WTC11 (cell line): ENCODE data around the gene HTR4. TPM values are rescaled to one million over a fixed set of nuclear protein-coding genes. Genes with fewer than 3 reads are reported as not detected.

Experiments
- ATAC-seq: fragments of 200-7000 bp; cut with Tn5 transposase; 2 replicates; pipeline ENCODE4 v1.10.0; 2021; ENCODE audit warnings: mild to moderate bottlenecking, moderate library complexity
- CTCF ChIA-PET: fragments of 300-600 bp; sonication (Branson Sonifier 250); formaldehyde crosslinking; loops from one replicate; lab custom pipeline; 2021; ENCODE audit warnings: antibody characterized with exemption; lab: Charles Lee
- POLR2A ChIA-PET: fragments of 350-600 bp; sonication (Branson Sonifier 250); formaldehyde crosslinking; loops from one replicate; lab custom pipeline; 2021; ENCODE audit warnings: antibody characterized with exemption; lab: Charles Lee
- DNase-seq: peaks from one replicate; pipeline ENCODE4 v3.0.0; 2021; ENCODE audit warnings: low spot score
- H3K27ac Mint-ChIP-seq: 2 replicates; pipeline ENCODE4 v1.8.0; 2021; ENCODE audit warnings: mixed read lengths
- H3K27me3 Mint-ChIP-seq: 2 replicates; pipeline ENCODE4 v1.8.0; 2021; ENCODE audit warnings: low read depth, mild to moderate bottlenecking, moderate library complexity, mixed read lengths
- H3K36me3 Mint-ChIP-seq: 2 replicates; pipeline ENCODE4 v1.8.0; 2021; ENCODE audit warnings: mixed read lengths
- H3K4me1 Mint-ChIP-seq: 2 replicates; pipeline ENCODE4 v1.8.0; 2022; ENCODE audit warnings: mixed read lengths
- H3K4me3 Mint-ChIP-seq: 2 replicates; pipeline ENCODE4 v1.8.0; 2021; ENCODE audit warnings: mild to moderate bottlenecking, moderate library complexity, mixed read lengths
- H3K9me3 Mint-ChIP-seq: 2 replicates; pipeline ENCODE4 v1.8.0; 2021; ENCODE audit warnings: mixed read lengths
- CREB1 ChIP-seq: sonication (generic); formaldehyde crosslinking; IDR thresholded peaks from 2 replicates; pipeline ENCODE4 v1.8.0; 2023; ENCODE audit warnings: mild to moderate bottlenecking, missing genetic modification reagents
- CREM ChIP-seq: sonication (generic); formaldehyde crosslinking; IDR thresholded peaks from 2 replicates; pipeline ENCODE4 v1.8.1; 2022; ENCODE audit warnings: mild to moderate bottlenecking, missing genetic modification reagents, moderate library complexity
- IRF2 ChIP-seq: sonication (generic); formaldehyde crosslinking; IDR thresholded peaks from 2 replicates; pipeline ENCODE4 v1.8.0; 2022; ENCODE audit warnings: low read depth, missing genetic modification reagents, borderline replicate concordance
- NFATC4 ChIP-seq: fragments of 250-450 bp; sonication (Bioruptor Pico); IDR thresholded peaks from 2 replicates; pipeline ENCODE4 v1.9.0; 2021; ENCODE audit warnings: mild to moderate bottlenecking
- OVOL2 ChIP-seq: fragments of 250-450 bp; sonication (Bioruptor Pico); IDR thresholded peaks from 2 replicates; pipeline ENCODE4 v1.9.0; 2021; ENCODE audit warnings: mild to moderate bottlenecking, borderline replicate concordance
- SP1 ChIP-seq: sonication (generic); formaldehyde crosslinking; conservative IDR thresholded peaks from 2 replicates; pipeline ENCODE4 v1.8.1; 2022; ENCODE audit warnings: missing genetic modification reagents
- ZNF219 ChIP-seq: sonication (generic); formaldehyde crosslinking; IDR thresholded peaks from 2 replicates; pipeline ENCODE4 v1.8.0; 2023; ENCODE audit warnings: missing genetic modification reagents, mild to moderate bottlenecking, borderline replicate concordance
- total RNA-seq: library from RNA; stranded (reverse); gene quantifications from 3 replicates; pipeline ENCODE4 v1.2.3, GENCODE V29; 2021
- TF ChIP-seq, protein P1 (sequence below): sonication (generic); formaldehyde crosslinking; IDR thresholded peaks from 2 replicates; pipeline ENCODE4 v1.8.0; 2022; ENCODE audit warnings: mild to moderate bottlenecking, missing genetic modification reagents
- TF ChIP-seq, protein P2 (sequence below): fragments of 250-450 bp; sonication (Bioruptor Pico); IDR thresholded peaks from 2 replicates; pipeline ENCODE4 v1.8.0; 2021; ENCODE audit warnings: mild to moderate bottlenecking
- TF ChIP-seq, protein P3 (sequence below): sonication (generic); formaldehyde crosslinking; conservative IDR thresholded peaks from 2 replicates; pipeline ENCODE4 v1.8.1; 2023; ENCODE audit warnings: mild to moderate bottlenecking, low read depth, missing genetic modification reagents, moderate library complexity
- TF ChIP-seq, protein P4 (sequence below): sonication (generic); formaldehyde crosslinking; IDR thresholded peaks from 2 replicates; pipeline ENCODE4 v1.8.1; 2022; ENCODE audit warnings: low read depth, missing genetic modification reagents, borderline replicate concordance
- TF ChIP-seq, protein P5 (sequence below): sonication (generic); formaldehyde crosslinking; IDR thresholded peaks from 2 replicates; pipeline ENCODE4 v1.8.1; 2023; ENCODE audit warnings: mild to moderate bottlenecking, missing genetic modification reagents
- TF ChIP-seq, protein P6 (sequence below): sonication (generic); formaldehyde crosslinking; IDR thresholded peaks from 2 replicates; pipeline ENCODE4 v1.8.0; 2022; ENCODE audit warnings: mild to moderate bottlenecking, missing genetic modification reagents
- TF ChIP-seq, protein P7 (sequence below): fragments of 250-450 bp; sonication (Bioruptor Pico); IDR thresholded peaks from 2 replicates; pipeline ENCODE4 v1.9.0; 2021; ENCODE audit warnings: mild to moderate bottlenecking, borderline replicate concordance
- TF ChIP-seq, protein P8 (sequence below): sonication (generic); formaldehyde crosslinking; IDR thresholded peaks from 2 replicates; pipeline ENCODE4 v1.8.1; 2023; ENCODE audit warnings: mild to moderate bottlenecking, missing genetic modification reagents, borderline replicate concordance
- TF ChIP-seq, protein P9 (sequence below): sonication (generic); formaldehyde crosslinking; IDR thresholded peaks from 2 replicates; pipeline ENCODE4 v1.8.0; 2022; ENCODE audit warnings: mild to moderate bottlenecking, missing genetic modification reagents

The HTR4 gene
- total RNA-seq, 1 experiment from 2014 or later: not detected

DNA sequence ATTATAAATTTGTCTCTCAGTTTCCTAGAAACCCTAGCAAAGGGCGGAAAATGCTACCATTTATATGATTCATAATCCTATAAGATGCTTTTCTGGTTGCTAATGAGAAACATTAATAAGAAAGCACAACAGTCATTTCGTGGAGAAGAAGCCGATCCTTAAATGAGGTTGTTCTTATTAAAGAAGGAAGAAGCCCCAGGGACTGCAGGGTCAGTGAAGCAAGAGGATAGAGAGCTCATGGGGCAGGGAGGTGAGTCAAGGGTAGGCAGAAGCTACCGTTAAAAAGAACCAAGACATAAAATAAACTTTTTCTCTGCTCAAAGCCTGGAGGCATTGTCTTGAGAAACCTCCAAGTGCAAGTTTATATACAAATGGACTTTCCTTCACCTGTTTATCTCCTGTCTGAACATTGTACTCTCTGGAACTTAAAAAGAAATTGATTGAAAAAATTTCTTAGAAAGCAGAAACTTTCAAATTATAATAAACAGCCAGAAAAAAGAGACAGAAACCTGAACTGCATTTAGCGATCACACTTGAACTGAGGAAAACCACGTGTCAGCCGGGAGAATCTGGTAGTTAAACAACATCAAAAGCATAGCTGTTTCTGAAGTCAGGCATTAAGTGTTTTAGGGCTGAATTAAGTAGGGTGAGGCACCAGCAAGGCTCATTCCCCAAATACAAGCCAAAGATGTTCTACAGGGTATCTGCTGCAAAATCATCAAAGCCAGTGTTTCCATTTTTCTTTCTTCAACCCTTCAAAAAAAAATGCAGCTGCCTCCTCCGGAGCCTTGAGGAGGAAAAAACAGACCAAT, 21.9 kb downstream of the HTR4 start (continued):
- TF ChIP-seq, protein P1, sequence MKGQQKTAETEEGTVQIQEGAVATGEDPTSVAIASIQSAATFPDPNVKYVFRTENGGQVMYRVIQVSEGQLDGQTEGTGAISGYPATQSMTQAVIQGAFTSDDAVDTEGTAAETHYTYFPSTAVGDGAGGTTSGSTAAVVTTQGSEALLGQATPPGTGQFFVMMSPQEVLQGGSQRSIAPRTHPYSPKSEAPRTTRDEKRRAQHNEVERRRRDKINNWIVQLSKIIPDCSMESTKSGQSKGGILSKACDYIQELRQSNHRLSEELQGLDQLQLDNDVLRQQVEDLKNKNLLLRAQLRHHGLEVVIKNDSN (CRISPR knock-in tag): no peak

DNA sequence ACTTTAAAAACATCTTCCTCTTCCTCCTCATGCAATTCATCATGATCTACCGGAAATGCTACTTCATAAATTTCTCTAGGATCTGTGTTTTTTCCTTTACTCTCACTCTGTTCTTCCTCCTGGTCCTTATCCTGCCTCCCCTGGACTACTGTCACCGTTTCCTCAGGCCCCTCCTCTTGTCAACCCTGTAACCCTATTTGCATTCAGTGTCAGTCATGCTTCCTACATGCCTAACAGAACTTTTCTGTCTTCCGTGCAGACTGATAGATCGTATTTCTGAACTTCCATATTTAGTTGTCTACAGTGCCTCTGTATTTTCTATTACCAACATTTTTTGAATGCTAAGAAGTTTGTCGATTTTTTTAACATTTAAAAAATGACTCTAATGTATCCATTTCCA, 27.3 kb downstream of the HTR4 start:
- POLR2A ChIA-PET: no interaction called here
- no peaks in the 10 kb centered on the region for H3K36me3 Mint-ChIP-seq
- CTCF ChIA-PET: no interaction called here
- TF ChIP-seq, protein P2, sequence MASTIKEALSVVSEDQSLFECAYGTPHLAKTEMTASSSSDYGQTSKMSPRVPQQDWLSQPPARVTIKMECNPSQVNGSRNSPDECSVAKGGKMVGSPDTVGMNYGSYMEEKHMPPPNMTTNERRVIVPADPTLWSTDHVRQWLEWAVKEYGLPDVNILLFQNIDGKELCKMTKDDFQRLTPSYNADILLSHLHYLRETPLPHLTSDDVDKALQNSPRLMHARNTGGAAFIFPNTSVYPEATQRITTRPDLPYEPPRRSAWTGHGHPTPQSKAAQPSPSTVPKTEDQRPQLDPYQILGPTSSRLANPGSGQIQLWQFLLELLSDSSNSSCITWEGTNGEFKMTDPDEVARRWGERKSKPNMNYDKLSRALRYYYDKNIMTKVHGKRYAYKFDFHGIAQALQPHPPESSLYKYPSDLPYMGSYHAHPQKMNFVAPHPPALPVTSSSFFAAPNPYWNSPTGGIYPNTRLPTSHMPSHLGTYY (CRISPR knock-in tag): no peak
- TF ChIP-seq, protein P3, sequence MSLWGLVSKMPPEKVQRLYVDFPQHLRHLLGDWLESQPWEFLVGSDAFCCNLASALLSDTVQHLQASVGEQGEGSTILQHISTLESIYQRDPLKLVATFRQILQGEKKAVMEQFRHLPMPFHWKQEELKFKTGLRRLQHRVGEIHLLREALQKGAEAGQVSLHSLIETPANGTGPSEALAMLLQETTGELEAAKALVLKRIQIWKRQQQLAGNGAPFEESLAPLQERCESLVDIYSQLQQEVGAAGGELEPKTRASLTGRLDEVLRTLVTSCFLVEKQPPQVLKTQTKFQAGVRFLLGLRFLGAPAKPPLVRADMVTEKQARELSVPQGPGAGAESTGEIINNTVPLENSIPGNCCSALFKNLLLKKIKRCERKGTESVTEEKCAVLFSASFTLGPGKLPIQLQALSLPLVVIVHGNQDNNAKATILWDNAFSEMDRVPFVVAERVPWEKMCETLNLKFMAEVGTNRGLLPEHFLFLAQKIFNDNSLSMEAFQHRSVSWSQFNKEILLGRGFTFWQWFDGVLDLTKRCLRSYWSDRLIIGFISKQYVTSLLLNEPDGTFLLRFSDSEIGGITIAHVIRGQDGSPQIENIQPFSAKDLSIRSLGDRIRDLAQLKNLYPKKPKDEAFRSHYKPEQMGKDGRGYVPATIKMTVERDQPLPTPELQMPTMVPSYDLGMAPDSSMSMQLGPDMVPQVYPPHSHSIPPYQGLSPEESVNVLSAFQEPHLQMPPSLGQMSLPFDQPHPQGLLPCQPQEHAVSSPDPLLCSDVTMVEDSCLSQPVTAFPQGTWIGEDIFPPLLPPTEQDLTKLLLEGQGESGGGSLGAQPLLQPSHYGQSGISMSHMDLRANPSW: no peak
- TF ChIP-seq, protein P4, sequence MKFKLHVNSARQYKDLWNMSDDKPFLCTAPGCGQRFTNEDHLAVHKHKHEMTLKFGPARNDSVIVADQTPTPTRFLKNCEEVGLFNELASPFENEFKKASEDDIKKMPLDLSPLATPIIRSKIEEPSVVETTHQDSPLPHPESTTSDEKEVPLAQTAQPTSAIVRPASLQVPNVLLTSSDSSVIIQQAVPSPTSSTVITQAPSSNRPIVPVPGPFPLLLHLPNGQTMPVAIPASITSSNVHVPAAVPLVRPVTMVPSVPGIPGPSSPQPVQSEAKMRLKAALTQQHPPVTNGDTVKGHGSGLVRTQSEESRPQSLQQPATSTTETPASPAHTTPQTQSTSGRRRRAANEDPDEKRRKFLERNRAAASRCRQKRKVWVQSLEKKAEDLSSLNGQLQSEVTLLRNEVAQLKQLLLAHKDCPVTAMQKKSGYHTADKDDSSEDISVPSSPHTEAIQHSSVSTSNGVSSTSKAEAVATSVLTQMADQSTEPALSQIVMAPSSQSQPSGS (CRISPR knock-in tag): no peak
- TF ChIP-seq CREB1 (CRISPR knock-in tag) (no peak), ZNF219 (no peak), CREM (CRISPR knock-in tag) (no peak), SP1 (no peak), OVOL2 (CRISPR knock-in tag) (no peak), NFATC4 (no peak), IRF2 (CRISPR knock-in tag) (no peak)
- TF ChIP-seq, protein P5, sequence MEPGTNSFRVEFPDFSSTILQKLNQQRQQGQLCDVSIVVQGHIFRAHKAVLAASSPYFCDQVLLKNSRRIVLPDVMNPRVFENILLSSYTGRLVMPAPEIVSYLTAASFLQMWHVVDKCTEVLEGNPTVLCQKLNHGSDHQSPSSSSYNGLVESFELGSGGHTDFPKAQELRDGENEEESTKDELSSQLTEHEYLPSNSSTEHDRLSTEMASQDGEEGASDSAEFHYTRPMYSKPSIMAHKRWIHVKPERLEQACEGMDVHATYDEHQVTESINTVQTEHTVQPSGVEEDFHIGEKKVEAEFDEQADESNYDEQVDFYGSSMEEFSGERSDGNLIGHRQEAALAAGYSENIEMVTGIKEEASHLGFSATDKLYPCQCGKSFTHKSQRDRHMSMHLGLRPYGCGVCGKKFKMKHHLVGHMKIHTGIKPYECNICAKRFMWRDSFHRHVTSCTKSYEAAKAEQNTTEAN: no peak
- TF ChIP-seq, protein P6, sequence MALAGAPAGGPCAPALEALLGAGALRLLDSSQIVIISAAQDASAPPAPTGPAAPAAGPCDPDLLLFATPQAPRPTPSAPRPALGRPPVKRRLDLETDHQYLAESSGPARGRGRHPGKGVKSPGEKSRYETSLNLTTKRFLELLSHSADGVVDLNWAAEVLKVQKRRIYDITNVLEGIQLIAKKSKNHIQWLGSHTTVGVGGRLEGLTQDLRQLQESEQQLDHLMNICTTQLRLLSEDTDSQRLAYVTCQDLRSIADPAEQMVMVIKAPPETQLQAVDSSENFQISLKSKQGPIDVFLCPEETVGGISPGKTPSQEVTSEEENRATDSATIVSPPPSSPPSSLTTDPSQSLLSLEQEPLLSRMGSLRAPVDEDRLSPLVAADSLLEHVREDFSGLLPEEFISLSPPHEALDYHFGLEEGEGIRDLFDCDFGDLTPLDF (CRISPR knock-in tag): no peak
- TF ChIP-seq, protein P7, sequence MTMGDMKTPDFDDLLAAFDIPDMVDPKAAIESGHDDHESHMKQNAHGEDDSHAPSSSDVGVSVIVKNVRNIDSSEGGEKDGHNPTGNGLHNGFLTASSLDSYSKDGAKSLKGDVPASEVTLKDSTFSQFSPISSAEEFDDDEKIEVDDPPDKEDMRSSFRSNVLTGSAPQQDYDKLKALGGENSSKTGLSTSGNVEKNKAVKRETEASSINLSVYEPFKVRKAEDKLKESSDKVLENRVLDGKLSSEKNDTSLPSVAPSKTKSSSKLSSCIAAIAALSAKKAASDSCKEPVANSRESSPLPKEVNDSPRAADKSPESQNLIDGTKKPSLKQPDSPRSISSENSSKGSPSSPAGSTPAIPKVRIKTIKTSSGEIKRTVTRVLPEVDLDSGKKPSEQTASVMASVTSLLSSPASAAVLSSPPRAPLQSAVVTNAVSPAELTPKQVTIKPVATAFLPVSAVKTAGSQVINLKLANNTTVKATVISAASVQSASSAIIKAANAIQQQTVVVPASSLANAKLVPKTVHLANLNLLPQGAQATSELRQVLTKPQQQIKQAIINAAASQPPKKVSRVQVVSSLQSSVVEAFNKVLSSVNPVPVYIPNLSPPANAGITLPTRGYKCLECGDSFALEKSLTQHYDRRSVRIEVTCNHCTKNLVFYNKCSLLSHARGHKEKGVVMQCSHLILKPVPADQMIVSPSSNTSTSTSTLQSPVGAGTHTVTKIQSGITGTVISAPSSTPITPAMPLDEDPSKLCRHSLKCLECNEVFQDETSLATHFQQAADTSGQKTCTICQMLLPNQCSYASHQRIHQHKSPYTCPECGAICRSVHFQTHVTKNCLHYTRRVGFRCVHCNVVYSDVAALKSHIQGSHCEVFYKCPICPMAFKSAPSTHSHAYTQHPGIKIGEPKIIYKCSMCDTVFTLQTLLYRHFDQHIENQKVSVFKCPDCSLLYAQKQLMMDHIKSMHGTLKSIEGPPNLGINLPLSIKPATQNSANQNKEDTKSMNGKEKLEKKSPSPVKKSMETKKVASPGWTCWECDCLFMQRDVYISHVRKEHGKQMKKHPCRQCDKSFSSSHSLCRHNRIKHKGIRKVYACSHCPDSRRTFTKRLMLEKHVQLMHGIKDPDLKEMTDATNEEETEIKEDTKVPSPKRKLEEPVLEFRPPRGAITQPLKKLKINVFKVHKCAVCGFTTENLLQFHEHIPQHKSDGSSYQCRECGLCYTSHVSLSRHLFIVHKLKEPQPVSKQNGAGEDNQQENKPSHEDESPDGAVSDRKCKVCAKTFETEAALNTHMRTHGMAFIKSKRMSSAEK (CRISPR knock-in tag): no peak
- TF ChIP-seq, protein P8, sequence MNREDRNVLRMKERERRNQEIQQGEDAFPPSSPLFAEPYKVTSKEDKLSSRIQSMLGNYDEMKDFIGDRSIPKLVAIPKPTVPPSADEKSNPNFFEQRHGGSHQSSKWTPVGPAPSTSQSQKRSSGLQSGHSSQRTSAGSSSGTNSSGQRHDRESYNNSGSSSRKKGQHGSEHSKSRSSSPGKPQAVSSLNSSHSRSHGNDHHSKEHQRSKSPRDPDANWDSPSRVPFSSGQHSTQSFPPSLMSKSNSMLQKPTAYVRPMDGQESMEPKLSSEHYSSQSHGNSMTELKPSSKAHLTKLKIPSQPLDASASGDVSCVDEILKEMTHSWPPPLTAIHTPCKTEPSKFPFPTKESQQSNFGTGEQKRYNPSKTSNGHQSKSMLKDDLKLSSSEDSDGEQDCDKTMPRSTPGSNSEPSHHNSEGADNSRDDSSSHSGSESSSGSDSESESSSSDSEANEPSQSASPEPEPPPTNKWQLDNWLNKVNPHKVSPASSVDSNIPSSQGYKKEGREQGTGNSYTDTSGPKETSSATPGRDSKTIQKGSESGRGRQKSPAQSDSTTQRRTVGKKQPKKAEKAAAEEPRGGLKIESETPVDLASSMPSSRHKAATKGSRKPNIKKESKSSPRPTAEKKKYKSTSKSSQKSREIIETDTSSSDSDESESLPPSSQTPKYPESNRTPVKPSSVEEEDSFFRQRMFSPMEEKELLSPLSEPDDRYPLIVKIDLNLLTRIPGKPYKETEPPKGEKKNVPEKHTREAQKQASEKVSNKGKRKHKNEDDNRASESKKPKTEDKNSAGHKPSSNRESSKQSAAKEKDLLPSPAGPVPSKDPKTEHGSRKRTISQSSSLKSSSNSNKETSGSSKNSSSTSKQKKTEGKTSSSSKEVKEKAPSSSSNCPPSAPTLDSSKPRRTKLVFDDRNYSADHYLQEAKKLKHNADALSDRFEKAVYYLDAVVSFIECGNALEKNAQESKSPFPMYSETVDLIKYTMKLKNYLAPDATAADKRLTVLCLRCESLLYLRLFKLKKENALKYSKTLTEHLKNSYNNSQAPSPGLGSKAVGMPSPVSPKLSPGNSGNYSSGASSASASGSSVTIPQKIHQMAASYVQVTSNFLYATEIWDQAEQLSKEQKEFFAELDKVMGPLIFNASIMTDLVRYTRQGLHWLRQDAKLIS (CRISPR knock-in tag): no peak
- TF ChIP-seq, protein P9, sequence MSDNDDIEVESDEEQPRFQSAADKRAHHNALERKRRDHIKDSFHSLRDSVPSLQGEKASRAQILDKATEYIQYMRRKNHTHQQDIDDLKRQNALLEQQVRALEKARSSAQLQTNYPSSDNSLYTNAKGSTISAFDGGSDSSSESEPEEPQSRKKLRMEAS (CRISPR knock-in tag): no peak

More for the DNA sequence above, 27.3 kb downstream of the HTR4 start:
- DNase-seq (no peak), ATAC-seq (no peak)
- Mint-ChIP-seq H3K27me3 (no peaks in the 10 kb centered on the region), H3K27ac (no peak overlapping the region), H3K9me3 (no peaks in the 10 kb centered on the region), H3K4me1 (no peaks in the 10 kb centered on the region), H3K4me3 (no peak overlapping the region)
